Measurements from ENCODE around the gene NEGR1. TPM values are rescaled to one million over a fixed set of nuclear protein-coding genes. Genes with fewer than 3 reads are reported as not detected.

NEGR1 gene
- polyA plus RNA-seq, 1 donor from 2014 or later, result 47.4 TPM

DNA sequence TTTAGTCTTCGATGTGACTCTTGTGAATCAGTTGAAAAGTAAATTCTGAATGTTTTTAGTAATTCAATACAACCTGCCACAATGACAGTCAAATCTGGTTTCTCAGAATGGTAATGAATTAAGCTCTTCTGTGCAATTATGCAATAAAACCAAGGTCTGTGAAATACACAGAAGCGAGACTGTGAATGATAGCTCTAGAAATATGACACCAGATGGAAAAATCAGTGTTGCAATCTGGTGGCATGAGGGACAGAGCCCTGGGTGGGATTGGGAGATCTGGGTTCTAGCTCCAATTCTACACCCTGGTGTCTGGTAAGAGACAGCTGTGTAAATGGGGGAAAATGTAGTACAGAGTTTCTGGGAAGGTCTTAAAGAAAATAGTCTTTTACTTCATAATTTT, 615.1 kb downstream of the NEGR1 start:
- no peak overlapping the region for H2AFZ ChIP-seq (ENCODE audit: low read depth, low read length)

DNA sequence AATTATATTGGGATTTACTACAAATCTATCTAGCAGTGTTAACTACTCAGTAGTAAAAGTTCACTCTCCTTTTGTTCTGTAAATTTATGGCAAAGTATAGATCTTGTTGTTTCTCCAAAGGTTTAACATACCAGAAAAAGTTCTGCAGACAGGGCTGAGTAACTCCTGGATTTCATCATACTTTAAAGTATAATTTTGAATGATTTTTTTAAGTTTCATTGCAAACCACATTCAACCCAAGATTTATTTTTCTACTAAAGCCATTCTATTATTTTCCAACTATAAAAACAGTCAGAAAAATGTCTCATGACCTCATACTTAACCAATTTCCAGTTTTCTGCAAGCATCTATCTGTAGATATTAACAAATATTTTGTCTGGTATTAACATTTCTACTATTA, 615.7 kb downstream of the NEGR1 start:
- H3K9me2 ChIP-seq (ENCODE audit: insufficient read depth, low read length), result no peaks in the 10 kb centered on the region
- no peak overlapping the region for H3K4me3 ChIP-seq (ENCODE audit: low read length)
- no peak overlapping the region for H3K4me2 ChIP-seq (ENCODE audit: low read length)
- H4K20me1 ChIP-seq (ENCODE audit: insufficient read depth), result no peaks in the 10 kb centered on the region
- no peak overlapping the region for H2AFZ ChIP-seq (ENCODE audit: low read depth, low read length)
- H3K9me3 ChIP-seq (ENCODE audit: low read length), result no peaks in the 10 kb centered on the region
- no peaks in the 10 kb centered on the region for H3K36me3 ChIP-seq (ENCODE audit: insufficient read depth, low read length)
- no peak overlapping the region for H3K27ac ChIP-seq (ENCODE audit: low read length)
- TF ChIP-seq, protein P1, sequence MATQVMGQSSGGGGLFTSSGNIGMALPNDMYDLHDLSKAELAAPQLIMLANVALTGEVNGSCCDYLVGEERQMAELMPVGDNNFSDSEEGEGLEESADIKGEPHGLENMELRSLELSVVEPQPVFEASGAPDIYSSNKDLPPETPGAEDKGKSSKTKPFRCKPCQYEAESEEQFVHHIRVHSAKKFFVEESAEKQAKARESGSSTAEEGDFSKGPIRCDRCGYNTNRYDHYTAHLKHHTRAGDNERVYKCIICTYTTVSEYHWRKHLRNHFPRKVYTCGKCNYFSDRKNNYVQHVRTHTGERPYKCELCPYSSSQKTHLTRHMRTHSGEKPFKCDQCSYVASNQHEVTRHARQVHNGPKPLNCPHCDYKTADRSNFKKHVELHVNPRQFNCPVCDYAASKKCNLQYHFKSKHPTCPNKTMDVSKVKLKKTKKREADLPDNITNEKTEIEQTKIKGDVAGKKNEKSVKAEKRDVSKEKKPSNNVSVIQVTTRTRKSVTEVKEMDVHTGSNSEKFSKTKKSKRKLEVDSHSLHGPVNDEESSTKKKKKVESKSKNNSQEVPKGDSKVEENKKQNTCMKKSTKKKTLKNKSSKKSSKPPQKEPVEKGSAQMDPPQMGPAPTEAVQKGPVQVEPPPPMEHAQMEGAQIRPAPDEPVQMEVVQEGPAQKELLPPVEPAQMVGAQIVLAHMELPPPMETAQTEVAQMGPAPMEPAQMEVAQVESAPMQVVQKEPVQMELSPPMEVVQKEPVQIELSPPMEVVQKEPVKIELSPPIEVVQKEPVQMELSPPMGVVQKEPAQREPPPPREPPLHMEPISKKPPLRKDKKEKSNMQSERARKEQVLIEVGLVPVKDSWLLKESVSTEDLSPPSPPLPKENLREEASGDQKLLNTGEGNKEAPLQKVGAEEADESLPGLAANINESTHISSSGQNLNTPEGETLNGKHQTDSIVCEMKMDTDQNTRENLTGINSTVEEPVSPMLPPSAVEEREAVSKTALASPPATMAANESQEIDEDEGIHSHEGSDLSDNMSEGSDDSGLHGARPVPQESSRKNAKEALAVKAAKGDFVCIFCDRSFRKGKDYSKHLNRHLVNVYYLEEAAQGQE (IDR thresholded peaks at IDR 0.05; ENCODE audit: borderline replicate concordance), result no peak
- no peak for TF ChIP-seq MXI1 (conservative IDR thresholded peaks at IDR 0.05; ENCODE audit: poor library complexity, severe bottlenecking)
- no peak for TF ChIP-seq SMC3 (conservative IDR thresholded peaks at IDR 0.05; ENCODE audit: poor library complexity)
- TF ChIP-seq POLR2AphosphoS5 (IDR thresholded peaks at IDR 0.05), result no peak
- no peak for TF ChIP-seq RAD21 (conservative IDR thresholded peaks at IDR 0.05)
- TF ChIP-seq EP300 (conservative IDR thresholded peaks at IDR 0.05; ENCODE audit: poor library complexity, severe bottlenecking), result no peak
- no peak for TF ChIP-seq EZH2 (IDR thresholded peaks at IDR 0.05; ENCODE audit: borderline replicate concordance, insufficient read depth, low read length, poor library complexity, severe bottlenecking)
- TF ChIP-seq, protein P2, sequence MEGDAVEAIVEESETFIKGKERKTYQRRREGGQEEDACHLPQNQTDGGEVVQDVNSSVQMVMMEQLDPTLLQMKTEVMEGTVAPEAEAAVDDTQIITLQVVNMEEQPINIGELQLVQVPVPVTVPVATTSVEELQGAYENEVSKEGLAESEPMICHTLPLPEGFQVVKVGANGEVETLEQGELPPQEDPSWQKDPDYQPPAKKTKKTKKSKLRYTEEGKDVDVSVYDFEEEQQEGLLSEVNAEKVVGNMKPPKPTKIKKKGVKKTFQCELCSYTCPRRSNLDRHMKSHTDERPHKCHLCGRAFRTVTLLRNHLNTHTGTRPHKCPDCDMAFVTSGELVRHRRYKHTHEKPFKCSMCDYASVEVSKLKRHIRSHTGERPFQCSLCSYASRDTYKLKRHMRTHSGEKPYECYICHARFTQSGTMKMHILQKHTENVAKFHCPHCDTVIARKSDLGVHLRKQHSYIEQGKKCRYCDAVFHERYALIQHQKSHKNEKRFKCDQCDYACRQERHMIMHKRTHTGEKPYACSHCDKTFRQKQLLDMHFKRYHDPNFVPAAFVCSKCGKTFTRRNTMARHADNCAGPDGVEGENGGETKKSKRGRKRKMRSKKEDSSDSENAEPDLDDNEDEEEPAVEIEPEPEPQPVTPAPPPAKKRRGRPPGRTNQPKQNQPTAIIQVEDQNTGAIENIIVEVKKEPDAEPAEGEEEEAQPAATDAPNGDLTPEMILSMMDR (IDR thresholded peaks at IDR 0.05; ENCODE audit: poor library complexity, severe bottlenecking), result no peak
- TF ChIP-seq TAF1 (IDR thresholded peaks at IDR 0.05; ENCODE audit: low read depth), result no peak
- no peaks in the 10 kb centered on the region for H3F3A ChIP-seq (ENCODE audit: insufficient read depth, low read length, poor library complexity, severe bottlenecking)
- H3K27me3 ChIP-seq (ENCODE audit: insufficient read depth, low read depth, low read length), result no peaks in the 10 kb centered on the region
- no peaks in the 10 kb centered on the region for H3K79me2 ChIP-seq (replicated peaks; ENCODE audit: insufficient read depth, low read length)
- no peak overlapping the region for H3K9ac ChIP-seq (ENCODE audit: low read length)

More for the DNA sequence above, 615.1 kb downstream of the NEGR1 start:
- Histone ChIP-seq H3K4me3 (ENCODE audit: low read length) (no peak overlapping the region), H3K36me3 (ENCODE audit: insufficient read depth, low read length) (no peaks in the 10 kb centered on the region), H3K27ac (ENCODE audit: low read length) (no peak overlapping the region), H3K9me3 (ENCODE audit: low read length) (no peaks in the 10 kb centered on the region), H3K9me2 (ENCODE audit: insufficient read depth, low read length) (no peaks in the 10 kb centered on the region), H3K27me3 (ENCODE audit: insufficient read depth, low read depth, low read length) (no peaks in the 10 kb centered on the region), H3K79me2 (replicated peaks; ENCODE audit: insufficient read depth, low read length) (no peaks in the 10 kb centered on the region), H3F3A (ENCODE audit: insufficient read depth, low read length, poor library complexity, severe bottlenecking) (no peaks in the 10 kb centered on the region), H3K9ac (ENCODE audit: low read length) (no peak overlapping the region), H4K20me1 (ENCODE audit: insufficient read depth) (no peaks in the 10 kb centered on the region), H3K4me2 (ENCODE audit: low read length) (no peak overlapping the region)
- TF ChIP-seq TAF1 (IDR thresholded peaks at IDR 0.05; ENCODE audit: low read depth) (no peak), RAD21 (conservative IDR thresholded peaks at IDR 0.05) (no peak), MXI1 (conservative IDR thresholded peaks at IDR 0.05; ENCODE audit: poor library complexity, severe bottlenecking) (no peak), EZH2 (IDR thresholded peaks at IDR 0.05; ENCODE audit: borderline replicate concordance, insufficient read depth, low read length, poor library complexity, severe bottlenecking) (no peak), SMC3 (conservative IDR thresholded peaks at IDR 0.05; ENCODE audit: poor library complexity) (no peak), POLR2AphosphoS5 (IDR thresholded peaks at IDR 0.05) (no peak), EP300 (conservative IDR thresholded peaks at IDR 0.05; ENCODE audit: poor library complexity, severe bottlenecking) (no peak)
- TF ChIP-seq, protein P2 (IDR thresholded peaks at IDR 0.05; ENCODE audit: poor library complexity, severe bottlenecking), result no peak
- TF ChIP-seq, protein P1 (IDR thresholded peaks at IDR 0.05; ENCODE audit: borderline replicate concordance), result no peak
